H1 (cell line): ENCODE data around the gene IRF4. TPM values are rescaled to one million over a fixed set of nuclear protein-coding genes. Genes with fewer than 3 reads are reported as not detected.

Experiments
- CTCF ChIA-PET: fragments of 300-600 bp; sonication (Branson Sonifier 250); formaldehyde crosslinking; loops from one replicate; lab custom pipeline; 2021; ENCODE audit not compliant: partially characterized antibody; lab: Charles Lee
- POLR2A ChIA-PET: fragments of 300-600 bp; sonication (Branson Sonifier 250); formaldehyde crosslinking; loops from one replicate; lab custom pipeline; 2021; ENCODE audit warnings: inconsistent platforms; ENCODE audit not compliant: partially characterized antibody; lab: Charles Lee
- DNase-seq, 2 experiments: peaks; one replicate each; pipeline versions ENCODE4 v3.0.0 to v3.0.0-alpha.2; 2010 to 2022; ENCODE audit warnings: low spot score in 2 of 2, low read depth in 1 of 2, mixed read lengths in 1 of 2
- FAIRE-seq: peaks from 2 replicates; lab custom pipeline; 2011; peaks lifted over from hg19 to GRCh38; lab: Jason Lieb, UNC
- H2AFZ ChIP-seq: 2 replicates; pipeline ENCODE4 v1.8.1; 2012; ENCODE audit warnings: low read length, inconsistent platforms
- H2AK5ac ChIP-seq: 2 replicates; pipeline ENCODE4 v1.6.1; 2013; ENCODE audit warnings: low read depth, low read length
- H2BK120ac ChIP-seq: replicated peaks from 2 replicates; pipeline ENCODE3; 2013; ENCODE audit warnings: low read depth, low read length, inconsistent platforms
- H2BK12ac ChIP-seq: 2 replicates; pipeline ENCODE4 v1.6.1; 2013; ENCODE audit warnings: low read depth, low read length
- H2BK15ac ChIP-seq: 2 replicates; pipeline ENCODE4 v1.6.1; 2013; ENCODE audit warnings: low read length
- H2BK20ac ChIP-seq: 2 replicates; pipeline ENCODE4 v1.6.1; 2013; ENCODE audit warnings: low read length
- H2BK5ac ChIP-seq: 2 replicates; pipeline ENCODE4 v1.6.1; 2013; ENCODE audit warnings: low read depth, low read length
- H3K14ac ChIP-seq: 2 replicates; pipeline ENCODE4 v1.6.1; 2013; ENCODE audit warnings: inconsistent platforms; ENCODE audit not compliant: insufficient read length
- H3K18ac ChIP-seq: 2 replicates; pipeline ENCODE4 v1.6.1; 2013; ENCODE audit warnings: low read length; ENCODE audit errors: extremely low read depth
- H3K23ac ChIP-seq: 2 replicates; pipeline ENCODE4 v1.6.1; 2013; ENCODE audit warnings: inconsistent platforms; ENCODE audit not compliant: insufficient read length
- H3K23me2 ChIP-seq: 2 replicates; pipeline ENCODE4 v1.6.1; 2013; ENCODE audit warnings: low read depth, low read length
- H3K27ac ChIP-seq: 2 replicates; pipeline ENCODE4 v1.6.1; 2011; ENCODE audit warnings: low read depth, low read length, inconsistent platforms
- H3K27me3 ChIP-seq, 4 experiments: replicated peaks in 1 of 4; 1 replicate in 1 of 4; 2 replicates in 3 of 4; pipeline versions ENCODE4 v1.6.1 to v1.8.1; 2011 to 2013; ENCODE audit warnings: low read length in 3 of 4, mild to moderate bottlenecking in 3 of 4, inconsistent platforms in 2 of 4, mixed read lengths in 2 of 4, moderate library complexity in 1 of 4; ENCODE audit not compliant: control insufficient read depth in 3 of 4, insufficient read depth in 3 of 4; ENCODE audit errors: extremely low read depth in 1 of 4
- H3K36me3 ChIP-seq, 4 experiments: 2 replicates each; pipeline versions ENCODE4 v1.6.1 to v1.8.1; 2011 to 2013; ENCODE audit warnings: mild to moderate bottlenecking in 4 of 4, low read length in 3 of 4, moderate library complexity in 2 of 4, control low read depth in 1 of 4, inconsistent platforms in 1 of 4; ENCODE audit not compliant: insufficient read depth in 4 of 4, control insufficient read depth in 2 of 4
- H3K4ac ChIP-seq: replicated peaks from 2 replicates; pipeline ENCODE3; 2013; ENCODE audit warnings: low read length, low read depth, mixed read lengths, inconsistent platforms; ENCODE audit not compliant: insufficient read length
- H3K4me1 ChIP-seq, 4 experiments: replicated peaks in 1 of 4; 1 replicate in 1 of 4; 2 replicates in 3 of 4; pipeline versions ENCODE4 v1.6.1 to v1.8.1; 2011 to 2013; ENCODE audit warnings: low read length in 3 of 4, inconsistent platforms in 2 of 4, mixed read lengths in 1 of 4; ENCODE audit not compliant: insufficient read depth in 4 of 4, control insufficient read depth in 3 of 4
- H3K4me2 ChIP-seq, 2 experiments: 2 replicates each; pipeline versions ENCODE4 v1.6.1 to v1.8.1; 2011 to 2013; ENCODE audit warnings: low read depth in 2 of 2, low read length in 2 of 2, control low read depth in 1 of 2, inconsistent platforms in 1 of 2, mild to moderate bottlenecking in 1 of 2; ENCODE audit not compliant: insufficient read depth in 1 of 2
- H3K4me3 ChIP-seq, 4 experiments: fragments of 200-600, 300-600 bp in 1 of 4; sonication (generic), shearing (Covaris generic), sonication (Bioruptor Twin) in 1 of 4; 2 replicates each; pipeline versions ENCODE4 v1.5.1 to v1.8.1; 2011 to 2016; ENCODE audit warnings: low read length in 4 of 4, low read depth in 3 of 4, control low read depth in 2 of 4, inconsistent platforms in 2 of 4, mild to moderate bottlenecking in 2 of 4, mixed read lengths in 1 of 4, moderate library complexity in 1 of 4; ENCODE audit not compliant: insufficient read depth in 2 of 4; ENCODE audit errors: extremely low read depth in 1 of 4
- H3K56ac ChIP-seq: replicated peaks from 2 replicates; pipeline ENCODE3; 2013; ENCODE audit warnings: low read depth, mild to moderate bottlenecking, mixed read lengths, low read length, inconsistent platforms; ENCODE audit not compliant: insufficient read length
- H3K79me1 ChIP-seq: 2 replicates; pipeline ENCODE4 v1.6.1; 2013; ENCODE audit warnings: low read depth, low read length, control low read depth
- H3K79me2 ChIP-seq, 2 experiments: 2 replicates each; pipeline versions ENCODE4 v1.6.1 to v1.8.1; 2012 to 2013; ENCODE audit warnings: low read length in 2 of 2, mild to moderate bottlenecking in 2 of 2, inconsistent platforms in 1 of 2; ENCODE audit not compliant: insufficient read depth in 2 of 2, control insufficient read depth in 1 of 2
- H3K9ac ChIP-seq, 4 experiments: replicated peaks in 1 of 4; 1 replicate in 1 of 4; 2 replicates in 3 of 4; pipeline versions ENCODE4 v1.6.1 to v1.8.1; 2011 to 2013; ENCODE audit warnings: low read depth in 3 of 4, low read length in 3 of 4, control low read depth in 2 of 4, mild to moderate bottlenecking in 2 of 4, moderate library complexity in 2 of 4, inconsistent platforms in 1 of 4; ENCODE audit errors: extremely low read depth in 1 of 4
- H3K9me3 ChIP-seq, 2 experiments: 2 replicates each; pipeline versions ENCODE4 v1.6.1 to v1.8.1; 2012 to 2013; ENCODE audit warnings: mild to moderate bottlenecking in 2 of 2, moderate library complexity in 2 of 2, control low read depth in 1 of 2, inconsistent platforms in 1 of 2, low read depth in 1 of 2, low read length in 1 of 2, mixed read lengths in 1 of 2; ENCODE audit not compliant: insufficient read depth in 2 of 2
- H4K20me1 ChIP-seq, 2 experiments: replicated peaks in 1 of 2; 2 replicates each; pipeline versions ENCODE3 to v1.8.1; 2011 to 2013; ENCODE audit warnings: inconsistent platforms in 2 of 2, low read length in 2 of 2, mild to moderate bottlenecking in 1 of 2; ENCODE audit not compliant: insufficient read depth in 2 of 2, control insufficient read depth in 1 of 2
- H4K5ac ChIP-seq: 2 replicates; pipeline ENCODE4 v1.6.1; 2013; ENCODE audit warnings: low read length, low read depth, mixed read lengths, inconsistent platforms; ENCODE audit not compliant: insufficient read length
- H4K8ac ChIP-seq: 2 replicates; pipeline ENCODE4 v1.8.0; 2013; ENCODE audit warnings: mild to moderate bottlenecking, moderate library complexity, low read length, inconsistent platforms; ENCODE audit not compliant: insufficient read depth; ENCODE audit errors: extremely low read depth
- H4K91ac ChIP-seq: replicated peaks from 2 replicates; pipeline ENCODE3; 2013; ENCODE audit warnings: low read length, mixed read lengths, inconsistent platforms; ENCODE audit not compliant: insufficient read length
- BACH1 ChIP-seq: IDR thresholded peaks from 2 replicates; pipeline ENCODE4 v1.6.1; 2012; ENCODE audit warnings: low read length, improper control_type of control experiment
- BCL11A ChIP-seq, 2 experiments: IDR thresholded peaks; one replicate each; pipeline ENCODE4 v1.6.1; 2011; ENCODE audit warnings: low read depth in 2 of 2, low read length in 2 of 2, mild to moderate bottlenecking in 2 of 2
- CREB1 ChIP-seq: IDR thresholded peaks from 2 replicates; pipeline ENCODE4 v1.6.1; 2012; ENCODE audit warnings: inconsistent platforms
- KDM1A ChIP-seq: fragments of 200-600, 300-600 bp; sonication (generic); IDR thresholded peaks from 2 replicates; pipeline ENCODE4 v1.7.1; 2016; ENCODE audit warnings: mild to moderate bottlenecking, low read length, borderline replicate concordance
- SRF ChIP-seq: IDR thresholded peaks from 2 replicates; pipeline ENCODE4 v1.6.1; 2011; ENCODE audit warnings: mild to moderate bottlenecking, low read depth, low read length, moderate library complexity
- YY1 ChIP-seq: IDR thresholded peaks from 2 replicates; pipeline ENCODE4 v1.6.1; 2011; ENCODE audit warnings: low read depth, mild to moderate bottlenecking, low read length
- WGBS, 2 experiments: shearing (Covaris generic) in 1 of 2; methylation state at CpG; one replicate each; pipeline versions ENCODE4 v1.1.6 to v1.1.7; 2013 to 2015; ENCODE audit warnings: low lambda C conversion rate in 2 of 2, mixed read lengths in 2 of 2, inconsistent platforms in 1 of 2, low coverage in 1 of 2, missing lambda C conversion rate in 1 of 2; ENCODE audit not compliant: insufficient replicate concordance in 2 of 2, insufficient coverage in 1 of 2, insufficient read length in 1 of 2; ENCODE audit errors: extremely low coverage in 1 of 2, missing lambda C conversion rate in 1 of 2; 5-methylcytosine and 5-hydroxymethylcytosine counted together
- polyA plus RNA-seq, 7 experiments: library from polyadenylated mRNA; depleted of rRNA in 3 of 7; stranded (reverse) in 5 of 7; unstranded in 2 of 7; fragments of >200 nt in 5 of 7; fragments of 200-250 nt in 2 of 7; gene quantifications; 1 replicate in 5 of 7; 2 replicates in 1 of 7; 4 replicates in 1 of 7; pipeline versions ENCODE4 v1.2.1 to v1.2.3, GENCODE V29; 2011 to 2013; ENCODE audit warnings: missing spikeins in 2 of 7, mixed read lengths in 2 of 7
- total RNA-seq: library from RNA; stranded (reverse); fragmentation: NEBNext Ultra II Directional; extraction: Animal tissue kit (Norgen Biotek cat#: 25700); gene quantifications from 2 replicates; pipeline ENCODE4 v1.2.1, GENCODE V29; 2021
- TF ChIP-seq, protein P1 (sequence below): IDR thresholded peaks from 2 replicates; pipeline ENCODE4 v1.6.1; 2011; ENCODE audit warnings: low read depth, mild to moderate bottlenecking, low read length; ENCODE audit not compliant: insufficient read depth

Gene IRF4
- total and polyA plus RNA-seq, 2 of the 8 experiments (the other 6 are each of a cell fraction or from before 2014, with no cell fraction given): 0.77 to 2.1 TPM

- H2BK20ac ChIP-seq: no peak overlapping the region
- H3K4me2 ChIP-seq: no peak overlapping the region
- no peak overlapping the region for H3K4ac ChIP-seq
- H2AFZ ChIP-seq: no peak overlapping the region
- peaks cover 0 to 1% (median 0%) of the 10 kb centered on the region in 4 experiments; a peak in 1 of 7 replicates for H3K27me3 ChIP-seq
- H4K8ac ChIP-seq: peak overlapping the region; percentile 71; the same call in 1 of the 2 replicates
- H3K27ac ChIP-seq: no peak overlapping the region
- no peak for DNase-seq
- H3K4me1 ChIP-seq: peaks cover 0 to 3% (median 0%) of the 10 kb centered on the region in 4 experiments; a peak in 1 of 7 replicates
- H3K79me1 ChIP-seq: no peaks in the 10 kb centered on the region
- ChIA-PET POLR2A (interaction anchor here (0.9 to 1.0 kb wide), 2 partner anchors 10 to 152 kb away, joined by 3 read pairs; partner anchors contain the start of gene DUSP22), CTCF (interaction anchor here (1.4 kb wide), 1 partner anchor 33 kb away, joined by 4 read pairs; no protein-coding TSS in a partner anchor)
- no peak overlapping the region for H2BK15ac ChIP-seq
- H3K9ac ChIP-seq: no peak overlapping the region
- no peak for TF ChIP-seq SRF
- TF ChIP-seq, protein P1, sequence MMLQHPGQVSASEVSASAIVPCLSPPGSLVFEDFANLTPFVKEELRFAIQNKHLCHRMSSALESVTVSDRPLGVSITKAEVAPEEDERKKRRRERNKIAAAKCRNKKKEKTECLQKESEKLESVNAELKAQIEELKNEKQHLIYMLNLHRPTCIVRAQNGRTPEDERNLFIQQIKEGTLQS: no peak
- TF ChIP-seq BCL11A (IDR thresholded peaks at IDR 0.05; ENCODE audit: low read depth in 2 of 2, low read length in 2 of 2): no peak
- TF ChIP-seq KDM1A: no peak
- TF ChIP-seq CREB1: no peak
- no peak for TF ChIP-seq BACH1
- no peak for TF ChIP-seq YY1
- no peak overlapping the region for H3K56ac ChIP-seq
- H3K14ac ChIP-seq: no peak overlapping the region
- H3K36me3 ChIP-seq: no peaks in the 10 kb centered on the region
- H3K23me2 ChIP-seq: peaks cover 6% of the 10 kb centered on the region; the same call in 1 of the 2 replicates
- no peak overlapping the region for H3K4me3 ChIP-seq
- no peak overlapping the region for H3K23ac ChIP-seq
- no peak for FAIRE-seq
- no peak overlapping the region for H2BK120ac ChIP-seq
- H4K5ac ChIP-seq: no peak overlapping the region
- no peaks in the 10 kb centered on the region for H4K20me1 ChIP-seq
- H2BK5ac ChIP-seq: no peak overlapping the region
- H4K91ac ChIP-seq: no peak overlapping the region
- peaks cover 6 to 12% of the 10 kb centered on the region in 2 experiments; a peak in 3 of 4 replicates for H3K9me3 ChIP-seq
- H2BK12ac ChIP-seq: no peak overlapping the region
- H3K79me2 ChIP-seq: no peaks in the 10 kb centered on the region
- no peak overlapping the region for H2AK5ac ChIP-seq
- no peak overlapping the region for H3K18ac ChIP-seq
- WGBS, 2 experiments: 93% methylated on average over 17 of the region's 18 CpGs; no CpG with 5 or more reads in 1 of the 2 experiments
Observed at GRCh38 chr6:444653-445275, 53.2 kb downstream of the IRF4 start.
